GM21786 (cell line): ENCODE data around the gene PEX5.
"Not testable (repeated sequence)": the region's sequence is repeated elsewhere in the genome, so short reads cannot be mapped to it uniquely, and the experiment has no call there.

Experiments
- ATAC-seq: cut with Tn5 transposase; IDR thresholded peaks from one replicate; pipeline ENCODE4 v1.9.1; 2021; ENCODE audit not compliant: unreplicated experiment

The PEX5 gene

DNA sequence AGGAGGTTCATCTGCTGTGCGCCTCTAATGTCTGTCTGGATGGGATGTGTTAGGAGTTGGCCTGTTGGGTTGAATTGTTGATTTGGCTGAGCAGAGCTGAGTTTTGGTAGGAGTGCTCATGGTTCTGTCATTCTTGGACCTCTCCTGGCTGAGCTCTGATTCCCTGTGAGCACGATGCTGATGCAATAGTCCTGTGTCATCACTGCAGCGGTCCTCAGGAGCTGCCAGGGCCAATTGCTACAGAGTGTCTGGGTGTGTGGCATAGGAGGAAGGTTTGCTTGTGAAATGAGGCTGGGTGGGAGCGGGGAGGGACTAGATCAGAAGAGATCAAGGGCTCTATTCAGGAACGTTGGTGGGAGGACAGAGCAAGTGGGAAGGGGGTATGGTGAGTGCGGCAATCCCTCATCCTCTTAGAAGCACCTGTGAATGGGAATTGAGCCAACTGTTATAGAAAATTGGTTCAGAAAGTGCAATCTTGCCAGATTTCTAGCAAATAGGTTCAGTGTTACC is 21.2 kb downstream of the PEX5 start:
- no peak for ATAC-seq

DNA sequence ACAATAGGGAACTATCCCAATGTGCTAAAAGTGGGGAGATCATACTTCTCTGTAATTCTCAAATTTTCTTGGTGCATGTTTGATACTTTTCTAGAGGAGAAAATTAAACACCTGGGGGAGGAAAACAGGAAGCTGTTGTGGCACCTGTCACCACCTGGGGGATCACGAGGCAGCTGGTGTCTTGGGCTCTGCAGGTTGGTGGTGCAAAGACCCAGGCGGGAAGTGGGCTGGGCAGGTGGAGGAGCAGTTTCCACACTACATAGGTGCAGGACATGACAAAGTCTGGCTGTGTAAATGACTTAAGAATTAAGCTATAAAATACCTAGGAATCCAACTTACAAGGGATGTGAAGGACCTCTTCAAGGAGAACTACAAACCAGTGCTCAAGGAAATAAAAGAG is 23.2 kb downstream of the PEX5 start:
- no peak for ATAC-seq

DNA sequence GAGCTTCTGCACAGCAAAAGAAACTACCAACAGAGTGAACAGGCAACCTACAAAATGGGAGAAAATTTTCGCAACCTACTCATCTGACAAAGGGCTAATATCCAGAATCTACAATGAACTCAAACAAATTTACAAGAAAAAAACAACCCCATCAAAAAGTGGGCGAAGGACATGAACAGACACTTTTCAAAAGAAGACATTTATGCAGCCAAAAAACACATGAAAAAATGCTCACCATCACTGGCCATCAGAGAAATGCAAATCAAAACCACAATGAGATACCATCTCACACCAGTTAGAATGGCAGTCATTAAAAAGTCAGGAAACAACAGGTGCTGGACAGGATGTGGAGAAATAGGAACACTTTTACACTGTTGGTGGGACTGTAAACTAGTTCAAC is 24.3 kb downstream of the PEX5 start:
- ATAC-seq: not testable (repeated sequence)

DNA sequence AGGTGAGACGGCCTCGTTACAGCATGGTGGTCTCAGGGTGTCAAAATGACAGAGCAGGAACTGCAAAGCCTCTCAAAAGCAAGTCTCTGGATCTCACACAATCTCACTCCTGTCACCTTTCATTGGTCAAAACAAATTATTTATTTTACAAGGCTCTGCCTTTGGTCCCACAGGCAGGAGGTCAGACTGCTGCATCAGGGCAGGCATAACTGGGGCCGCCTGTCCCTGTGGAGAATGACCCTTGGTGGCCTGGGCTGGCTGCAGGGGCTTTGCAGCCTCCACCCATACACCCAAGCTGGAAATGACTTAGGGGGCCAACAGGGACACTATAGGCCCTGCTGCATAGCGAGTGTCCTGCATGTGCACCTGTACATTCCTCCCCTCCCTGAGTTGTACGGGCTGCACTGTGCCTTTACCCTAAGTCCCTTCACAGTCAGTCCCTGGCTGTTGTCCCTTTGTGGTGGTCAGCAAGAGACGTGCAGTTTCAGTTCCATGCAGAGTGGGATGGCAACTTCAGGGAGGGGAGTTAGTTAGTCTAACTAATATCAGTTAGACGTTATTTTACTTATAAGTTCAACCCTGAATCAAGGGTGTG is 28.1 kb downstream of the PEX5 start:
- ATAC-seq: no peak

DNA sequence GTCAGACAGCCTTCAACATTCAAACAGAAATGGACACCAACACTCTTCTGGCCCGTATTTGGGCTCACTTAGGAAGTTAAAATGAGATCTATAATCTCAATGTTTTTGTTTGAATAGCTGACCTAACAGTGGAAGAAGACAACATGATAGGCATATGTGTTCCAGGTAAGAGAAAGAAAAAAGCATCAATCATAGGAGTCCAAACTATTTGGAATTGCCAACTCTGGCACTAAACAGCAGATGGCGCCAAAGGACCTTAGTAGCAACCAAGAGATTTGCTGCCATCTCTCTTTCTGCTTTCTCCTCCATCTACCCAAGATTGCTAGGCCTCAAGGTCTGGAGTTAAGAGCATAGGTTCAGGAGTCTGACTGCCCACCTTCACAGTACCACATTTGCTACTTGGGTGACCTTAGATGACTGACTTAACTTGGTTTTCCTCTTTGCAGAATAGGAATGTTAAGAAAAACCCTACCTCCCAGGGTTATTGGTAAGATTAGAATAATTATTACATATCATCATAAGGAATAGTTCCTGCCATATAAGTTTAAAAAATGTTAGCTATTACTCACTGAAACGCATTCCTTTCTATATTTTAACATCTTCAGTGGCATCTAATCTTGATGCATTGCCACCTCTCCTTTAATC is 30.2 kb downstream of the PEX5 start:
- ATAC-seq: no peak

DNA sequence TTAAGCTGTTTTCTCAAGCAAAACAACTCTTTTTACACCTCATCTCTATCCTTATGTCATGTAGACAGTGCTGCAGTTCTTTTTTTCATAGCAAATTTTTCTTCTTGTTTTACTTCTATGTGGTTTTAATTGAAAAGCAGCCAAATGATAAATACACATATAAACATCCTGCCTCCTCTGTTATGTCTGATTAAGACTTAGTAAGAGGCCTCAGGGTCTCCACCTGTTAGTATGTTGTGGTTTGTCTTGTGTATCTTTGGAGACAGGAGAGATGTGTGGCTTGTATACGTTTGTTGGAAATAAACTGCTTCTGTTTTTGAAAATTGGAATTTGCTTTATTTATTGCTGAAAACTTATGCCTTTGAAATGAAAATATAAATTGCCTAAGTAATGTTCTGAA is 32.0 kb downstream of the PEX5 start:
- no peak for ATAC-seq

DNA sequence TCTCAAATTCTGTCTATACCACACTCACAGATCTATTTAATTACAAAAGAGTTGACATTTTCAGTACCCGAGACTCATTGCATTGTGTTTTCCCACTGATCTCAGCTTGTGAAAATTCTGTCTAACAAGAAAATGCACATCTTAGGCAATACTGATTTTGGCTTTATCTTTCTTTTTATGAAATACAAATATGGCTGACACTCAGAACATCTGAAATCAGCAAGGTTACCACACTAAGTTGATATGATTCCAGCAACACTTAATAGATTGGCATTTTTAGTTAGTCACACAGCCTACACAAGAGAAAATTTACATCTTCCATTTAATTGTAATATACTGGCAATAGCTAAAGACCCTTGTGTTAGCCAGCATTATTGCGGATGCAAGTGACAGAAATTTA is 40.3 kb downstream of the PEX5 start:
- ATAC-seq: no peak

DNA sequence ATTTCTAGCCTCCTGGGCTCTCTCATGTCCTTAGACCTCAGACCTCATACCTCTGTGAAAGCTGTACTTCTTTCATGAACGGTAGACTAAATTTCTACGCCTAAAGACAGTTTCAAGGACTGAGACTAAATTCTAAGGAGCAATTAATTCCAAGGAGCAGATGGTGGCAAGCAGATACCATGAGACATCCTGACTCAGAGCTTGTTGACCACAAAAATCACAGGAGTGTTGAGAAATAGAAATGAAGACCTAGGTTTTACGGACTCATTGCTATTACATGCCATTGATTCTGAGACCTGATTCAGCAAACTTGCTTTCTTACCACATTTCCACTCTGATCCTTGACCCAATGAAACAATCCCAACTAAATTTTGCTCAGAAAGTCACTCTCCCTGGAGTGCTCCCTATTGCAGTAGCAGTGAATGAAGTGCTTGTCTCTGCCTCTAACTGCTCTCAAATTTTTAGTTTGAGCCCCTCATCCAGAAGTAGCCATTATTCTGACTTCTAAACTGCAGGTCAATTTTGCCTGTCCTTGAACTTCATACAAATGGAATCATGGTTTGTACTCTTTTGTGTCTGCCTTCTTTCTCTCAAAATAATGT is 52.0 kb downstream of the PEX5 start:
- no peak for ATAC-seq

DNA sequence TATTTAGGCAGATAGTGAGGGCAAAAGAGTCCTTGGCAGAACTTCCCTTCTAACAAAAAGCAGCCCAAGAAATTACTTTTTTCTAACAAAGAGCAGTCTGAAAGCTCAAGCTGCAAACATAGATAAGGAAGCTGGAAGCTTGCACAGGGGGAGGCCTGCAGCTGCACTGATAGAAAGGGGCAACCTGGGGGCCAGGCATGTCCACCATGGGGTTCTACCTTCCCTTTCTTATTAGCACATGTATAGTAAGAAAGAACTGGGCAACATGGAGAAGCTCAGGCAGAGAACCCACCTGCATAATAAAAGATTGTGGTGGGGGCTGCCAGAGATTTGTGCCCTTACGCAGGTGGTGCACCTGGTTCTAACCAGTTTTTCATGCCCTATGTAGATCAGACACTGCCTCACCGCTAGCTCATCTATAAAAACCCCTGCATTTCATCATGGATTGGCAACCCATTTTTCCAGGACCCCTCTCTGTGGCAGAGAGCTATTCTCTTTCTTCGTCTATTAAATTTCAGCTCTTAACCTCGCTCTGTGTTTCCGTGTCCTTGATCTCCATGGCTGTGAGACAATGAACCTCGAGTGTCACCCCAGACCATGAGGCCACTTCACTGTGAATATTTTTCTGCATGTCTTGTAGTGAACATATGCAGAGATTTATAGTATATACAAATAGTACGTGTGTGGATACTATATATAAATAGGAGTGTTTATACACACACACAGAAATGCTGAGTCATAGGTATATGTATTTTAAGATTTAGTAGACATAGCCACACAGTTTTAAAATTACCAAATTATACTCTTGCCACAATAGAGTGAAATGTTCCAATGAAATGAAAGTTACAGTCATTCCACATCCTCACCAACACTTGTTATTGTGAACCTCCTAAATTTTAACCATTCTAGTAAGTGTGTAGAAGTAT is 53.0 kb downstream of the PEX5 start:
- no peak for ATAC-seq

DNA sequence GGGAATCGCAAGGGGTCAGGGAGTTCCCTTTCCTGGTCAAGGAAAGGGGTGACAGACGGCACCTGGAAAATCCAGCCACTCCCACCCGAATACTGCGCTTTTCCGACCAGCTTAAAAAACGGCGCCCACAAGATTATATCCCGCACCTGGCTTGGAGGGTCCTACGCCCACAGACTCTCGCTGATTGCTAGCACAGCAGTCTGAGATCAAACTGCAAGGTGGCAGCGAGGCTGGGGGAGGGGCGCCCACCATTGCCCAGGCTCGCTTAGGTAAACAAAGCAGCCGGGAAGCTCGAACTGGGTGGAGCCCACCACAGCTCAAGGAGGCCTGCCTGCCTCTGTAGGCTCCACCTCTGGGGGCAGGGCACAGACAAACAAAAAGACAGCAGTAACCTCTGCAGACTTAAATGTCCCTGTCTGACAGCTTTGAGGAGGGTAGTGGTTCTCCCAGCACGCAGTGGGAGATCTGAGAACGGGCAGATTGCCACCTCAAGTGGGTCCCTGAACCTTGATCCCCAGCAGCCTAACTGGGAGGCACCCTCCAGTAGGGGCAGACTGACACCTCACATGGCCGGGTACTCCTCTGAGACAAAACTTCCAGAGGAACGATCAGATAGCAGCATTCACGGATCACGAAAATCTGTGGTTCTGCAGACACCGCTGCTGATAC is 62.0 kb downstream of the PEX5 start:
- ATAC-seq: not testable (repeated sequence)

DNA sequence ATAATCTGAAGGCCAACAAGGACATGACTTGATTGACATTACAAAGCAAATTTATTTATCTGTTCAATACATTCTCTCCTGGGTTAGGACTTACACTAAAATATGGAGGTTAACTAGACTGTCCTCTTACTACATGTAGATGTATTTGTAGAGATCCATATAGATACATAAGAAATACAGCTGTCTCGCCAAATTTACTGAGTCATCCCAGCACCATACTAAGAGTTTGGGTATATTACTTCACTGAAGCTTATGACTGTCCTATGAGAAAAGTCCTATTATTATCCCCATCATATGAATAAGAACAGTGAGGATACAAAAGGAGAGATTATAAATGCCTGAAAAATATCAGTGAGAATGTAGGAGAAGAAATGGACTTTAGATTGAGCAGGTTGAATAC is 69.6 kb downstream of the PEX5 start:
- no peak for ATAC-seq
